T-helper 2 cell treated with Interferon-gamma antibody and Interleukin-4, amounts not matched to agents 100 ng/mL and 5 ng/mL, for 36 hours (primary cell): ENCODE results near the gene ZBTB16. TPM values are rescaled to one million over a fixed set of nuclear protein-coding genes. Genes with fewer than 3 reads are reported as not detected.

Source experiments
- intact Hi-C: fragments of 100-400 bp; cut with micrococcal nuclease; formaldehyde crosslinking; loops from one replicate; pipeline ENCODE4 v1.15.1; 2023
- total RNA-seq: library from RNA; stranded (reverse); gene quantifications from 2 replicates; pipeline ENCODE4 v1.2.3, GENCODE V29; 2022

ZBTB16 gene
- total RNA-seq, 1 donor from 2014 or later, result 13.7 TPM

GRCh38 chr11:114272311-114272710 lies 212.8 kb downstream of the ZBTB16 start:
- intact Hi-C loops, result no loop called here

GRCh38 chr11:114273071-114273470 lies 213.6 kb downstream of the ZBTB16 start:
- intact Hi-C loops, result no loop called here

DNA sequence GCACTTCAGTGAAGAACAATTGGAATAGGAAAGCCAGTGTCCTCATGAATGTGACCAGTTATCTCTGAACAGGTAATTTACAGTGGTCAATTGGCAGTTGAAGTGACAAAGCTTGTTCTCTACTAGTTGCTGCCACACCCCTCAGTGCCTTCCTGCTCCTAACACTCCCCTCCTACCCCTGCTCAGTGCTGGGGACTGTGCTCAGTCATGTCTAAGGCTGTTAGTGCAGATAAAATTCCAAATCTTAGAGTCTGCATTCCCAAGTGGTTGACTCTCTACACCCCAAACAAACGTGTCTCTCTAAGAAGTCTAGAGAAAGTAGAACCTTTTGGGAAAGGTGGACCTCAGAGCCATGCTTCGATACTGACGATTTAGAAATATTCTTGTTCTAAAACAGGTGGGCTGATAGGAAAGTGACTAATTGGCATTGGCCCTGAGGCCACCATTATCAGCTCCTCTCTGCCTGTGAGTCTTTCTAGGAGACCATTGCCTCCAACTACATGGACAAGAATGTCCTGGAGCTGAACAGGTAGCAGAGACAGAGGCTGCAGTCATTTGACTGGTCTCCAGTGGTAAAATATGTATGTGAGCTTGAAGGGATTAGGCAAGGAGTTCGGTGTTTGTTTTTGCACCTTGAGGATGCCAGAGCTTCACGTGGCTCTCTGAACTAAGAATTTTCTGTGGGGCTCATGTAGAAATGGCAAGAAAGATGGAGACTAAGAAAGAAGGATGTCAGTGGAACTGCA lies 214.6 kb downstream of the ZBTB16 start:
- intact Hi-C loops, result no loop called here

GRCh38 chr11:114274637-114275036 lies 215.1 kb downstream of the ZBTB16 start:
- intact Hi-C loops, result no loop called here

DNA sequence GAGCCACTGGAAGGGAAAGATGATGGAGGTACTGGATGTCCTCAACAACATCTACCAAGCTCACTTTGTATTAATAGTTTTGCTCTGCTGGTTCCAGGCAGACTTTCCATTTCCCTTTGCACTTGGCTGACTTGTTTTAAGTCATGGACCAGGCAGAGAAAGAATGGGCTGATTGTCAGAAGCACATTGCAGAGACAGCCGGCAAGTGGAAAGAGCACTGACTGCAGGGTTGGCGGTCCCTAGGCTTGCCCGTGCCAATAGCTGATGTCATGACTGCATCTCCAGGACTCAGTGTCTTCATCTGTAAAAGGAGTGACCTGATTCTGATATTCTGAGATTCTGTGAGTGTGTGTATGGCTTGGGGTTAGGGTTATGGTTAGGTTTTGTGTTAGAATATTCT lies 215.8 kb downstream of the ZBTB16 start:
- intact Hi-C loops, result no loop called here

DNA sequence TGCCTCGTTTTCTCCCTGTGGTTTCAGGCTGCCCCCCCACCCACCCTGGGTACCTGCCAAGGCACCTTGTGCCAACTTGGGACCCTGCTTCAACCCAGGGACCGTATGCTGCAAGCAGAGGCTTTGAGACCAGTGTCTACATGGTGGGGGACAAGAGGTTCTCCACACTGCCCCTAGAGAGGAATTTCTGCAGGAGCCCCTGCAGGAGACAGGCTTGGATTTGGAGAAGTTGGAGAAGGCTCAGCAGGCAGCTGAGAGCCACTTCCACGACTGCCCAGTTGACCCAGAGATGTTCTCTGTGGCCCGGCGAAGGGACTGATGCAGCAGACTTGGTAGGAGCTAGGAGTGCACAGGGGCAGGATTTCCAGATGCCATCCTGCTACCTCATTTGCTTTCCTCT lies 216.6 kb downstream of the ZBTB16 start:
- intact Hi-C loops, result no loop called here

DNA sequence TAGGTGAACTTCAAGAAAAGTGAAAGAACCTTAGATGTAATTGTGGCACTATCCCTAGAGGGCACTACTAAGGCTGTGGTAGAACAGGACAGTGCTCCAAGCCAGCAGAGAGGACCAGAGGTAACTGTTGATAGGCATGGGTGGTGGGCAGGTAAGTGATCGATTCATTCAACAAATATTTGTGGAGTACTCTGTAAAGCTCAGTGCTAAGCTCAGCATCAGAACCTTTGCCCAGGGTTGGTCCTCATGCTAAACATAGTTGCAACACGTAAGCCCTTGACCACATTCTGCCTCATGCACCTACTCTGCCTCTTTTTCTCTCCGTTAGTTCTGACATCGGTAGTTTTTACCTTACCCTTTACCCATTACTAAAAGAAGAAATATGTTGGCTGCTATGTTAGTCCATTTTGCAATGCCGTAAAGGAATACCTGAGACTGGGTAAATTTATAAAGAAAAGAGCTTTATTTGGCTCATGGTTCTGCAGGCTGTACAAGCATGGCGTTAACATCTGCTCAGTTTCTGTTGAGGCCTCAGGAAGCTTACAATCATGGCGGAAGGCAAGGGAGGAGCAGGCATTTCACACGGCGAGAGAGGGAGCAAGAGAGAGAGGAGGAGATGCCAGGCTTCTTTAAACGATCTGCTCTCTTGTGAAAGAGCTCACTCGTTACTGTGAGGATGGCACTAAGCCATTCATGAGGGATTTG lies 218.3 kb downstream of the ZBTB16 start:
- intact Hi-C loops, result no loop called here

DNA sequence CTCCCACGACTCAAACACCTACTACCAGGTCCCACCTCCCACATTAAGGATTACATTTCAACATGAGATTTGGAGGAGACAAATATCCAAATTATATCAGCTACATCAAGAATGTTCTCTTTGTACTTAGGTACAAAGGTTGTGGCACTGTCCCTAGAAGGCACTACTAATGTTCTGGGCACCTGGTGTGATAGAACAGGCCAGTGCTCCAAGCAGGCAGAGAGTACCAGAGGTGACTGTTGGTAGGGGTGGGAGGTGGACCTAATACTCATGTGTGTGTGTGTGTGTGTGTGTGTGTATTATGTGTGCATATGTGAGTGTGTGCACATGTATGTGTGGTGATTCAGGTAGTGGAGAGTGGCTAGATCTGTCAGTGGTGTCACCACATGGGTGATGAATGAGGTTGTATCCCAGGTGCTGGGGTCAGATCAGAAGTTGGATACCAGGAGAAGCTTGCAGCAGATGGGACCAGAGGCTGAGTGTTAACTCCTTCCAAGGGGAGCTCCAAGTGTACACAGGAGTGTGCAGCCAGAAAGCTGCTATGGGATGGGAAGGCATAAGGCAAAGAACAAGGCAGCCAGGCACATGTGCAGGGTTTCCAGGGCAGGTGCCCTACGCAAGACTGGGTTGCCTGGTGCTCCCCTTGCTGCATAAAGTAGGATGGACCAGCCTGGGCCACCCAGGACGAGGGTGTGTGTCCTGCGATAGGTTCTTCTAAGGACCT lies 219.0 kb downstream of the ZBTB16 start:
- intact Hi-C loops, result no loop called here

- intact Hi-C loops, result no loop called here
Observed at GRCh38 chr11:114279792-114280546, 220.5 kb downstream of the ZBTB16 start.

GRCh38 chr11:114280696-114281095 lies 221.2 kb downstream of the ZBTB16 start:
- intact Hi-C loops, result no loop called here

GRCh38 chr11:114281388-114281956 lies 222.0 kb downstream of the ZBTB16 start:
- intact Hi-C loops, result no loop called here

- intact Hi-C loops, result no loop called here
Observed at GRCh38 chr11:114282488-114282887, 223.0 kb downstream of the ZBTB16 start.

DNA sequence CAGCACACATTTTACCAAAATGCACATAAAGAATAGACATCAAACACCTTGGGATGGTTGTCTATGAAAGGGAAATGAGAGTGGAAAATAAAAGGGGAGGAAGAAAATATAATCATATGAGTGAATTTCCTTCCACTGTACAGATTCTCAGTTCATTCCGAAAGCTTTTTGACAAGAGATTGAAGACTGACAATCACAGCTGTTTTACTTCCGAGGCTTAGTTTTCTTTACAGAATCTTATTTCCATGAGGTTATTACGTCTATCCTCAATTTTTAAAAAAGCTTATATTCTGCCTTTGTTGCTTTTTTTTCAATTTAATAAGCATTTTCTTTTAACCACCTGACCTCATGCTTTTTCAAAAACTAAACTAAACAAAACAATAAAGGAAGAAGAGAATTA lies 223.9 kb downstream of the ZBTB16 start:
- intact Hi-C loops, result no loop called here

GRCh38 chr11:114284021-114284420 lies 224.5 kb downstream of the ZBTB16 start:
- intact Hi-C loops, result no loop called here

DNA sequence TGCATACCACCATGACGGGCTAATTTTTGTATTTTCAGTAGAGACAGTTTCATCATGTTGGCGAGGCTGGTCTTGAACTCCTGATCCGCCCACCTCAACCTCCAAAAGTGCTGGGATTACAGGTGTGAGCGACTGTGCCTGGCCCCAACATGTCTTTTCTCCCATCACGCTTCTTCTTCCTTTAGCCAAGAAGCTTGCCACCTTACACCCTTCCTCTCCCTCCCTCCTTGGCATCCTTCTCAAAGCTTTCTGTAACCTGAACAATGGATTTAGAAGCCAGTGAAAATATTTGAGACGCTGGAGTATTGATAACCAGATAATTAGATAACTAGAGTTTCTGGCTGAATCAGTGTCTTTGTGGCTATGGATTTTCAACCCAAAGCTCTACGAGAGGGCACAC lies 225.4 kb downstream of the ZBTB16 start:
- intact Hi-C loops, result no loop called here

DNA sequence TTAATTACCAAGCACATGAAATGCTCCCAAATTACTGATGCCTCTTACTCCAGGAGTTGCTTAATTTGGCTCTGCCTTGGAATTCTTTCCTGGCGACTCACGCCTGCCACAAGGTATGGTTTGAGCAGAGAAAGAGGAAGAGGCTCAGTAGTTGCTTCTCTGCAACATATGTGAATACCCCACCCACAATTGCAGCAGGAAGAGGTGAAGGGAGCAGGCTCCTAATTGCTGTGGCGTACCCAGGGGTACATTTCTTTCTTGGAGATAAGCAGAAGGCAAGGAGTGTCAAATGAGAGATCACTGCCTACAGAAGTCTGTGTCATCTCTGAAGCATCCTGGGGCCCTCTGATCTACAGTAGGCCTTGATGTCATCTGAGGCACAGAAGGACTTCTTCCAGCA lies 226.1 kb downstream of the ZBTB16 start:
- intact Hi-C loops, result no loop called here

GRCh38 chr11:114286229-114286628 lies 226.7 kb downstream of the ZBTB16 start:
- intact Hi-C loops, result no loop called here

- intact Hi-C loops, result no loop called here
Observed at GRCh38 chr11:114287154-114287553, 227.6 kb downstream of the ZBTB16 start.

DNA sequence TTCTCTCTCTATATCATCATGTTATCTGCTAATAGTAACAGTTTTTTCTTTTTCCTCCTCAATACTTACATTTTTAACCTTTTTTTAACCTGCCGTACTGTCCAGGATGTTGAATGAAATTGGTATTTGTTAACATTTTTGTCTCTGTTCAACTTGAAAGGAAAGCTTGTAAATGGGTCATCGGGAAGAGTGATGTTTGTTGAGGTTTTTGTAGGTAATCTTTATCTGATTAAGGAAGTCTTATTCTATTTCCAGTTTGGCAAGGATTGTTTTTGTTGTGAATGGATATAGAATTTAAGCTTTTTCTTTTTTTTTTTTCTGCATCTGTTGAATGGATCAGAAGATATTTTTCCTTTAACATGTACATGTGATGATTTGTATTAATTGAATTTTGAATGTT lies 228.6 kb downstream of the ZBTB16 start:
- intact Hi-C loops, result no loop called here

DNA sequence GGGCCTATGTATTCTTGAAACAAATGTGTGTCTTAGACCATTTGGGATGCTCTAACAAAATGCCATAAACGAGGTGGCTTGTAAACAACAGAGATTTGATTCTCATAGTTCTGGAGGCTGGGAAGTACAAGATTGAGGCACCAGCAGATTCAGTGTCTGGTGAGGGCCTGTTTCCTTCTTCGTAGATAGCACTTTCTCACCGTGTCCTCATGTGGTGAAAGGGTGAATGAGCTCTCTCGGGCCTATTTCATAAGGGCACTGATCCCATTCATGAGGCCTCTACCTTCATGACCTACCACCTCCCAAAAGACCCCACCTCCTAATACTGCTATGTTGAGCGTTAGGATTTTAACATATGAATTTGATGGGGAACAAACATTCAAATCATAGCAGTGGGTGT lies 230.3 kb downstream of the ZBTB16 start:
- intact Hi-C loops, result no loop called here

- intact Hi-C loops, result no loop called here
Observed at GRCh38 chr11:114290503-114291235, 231.2 kb downstream of the ZBTB16 start.
